Measurements from ENCODE around the gene ZBTB22.
"Not testable (repeated sequence)": the region's sequence is repeated elsewhere in the genome, so short reads cannot be mapped to it uniquely, and the experiment has no call there.

Gene ZBTB22, protein sequence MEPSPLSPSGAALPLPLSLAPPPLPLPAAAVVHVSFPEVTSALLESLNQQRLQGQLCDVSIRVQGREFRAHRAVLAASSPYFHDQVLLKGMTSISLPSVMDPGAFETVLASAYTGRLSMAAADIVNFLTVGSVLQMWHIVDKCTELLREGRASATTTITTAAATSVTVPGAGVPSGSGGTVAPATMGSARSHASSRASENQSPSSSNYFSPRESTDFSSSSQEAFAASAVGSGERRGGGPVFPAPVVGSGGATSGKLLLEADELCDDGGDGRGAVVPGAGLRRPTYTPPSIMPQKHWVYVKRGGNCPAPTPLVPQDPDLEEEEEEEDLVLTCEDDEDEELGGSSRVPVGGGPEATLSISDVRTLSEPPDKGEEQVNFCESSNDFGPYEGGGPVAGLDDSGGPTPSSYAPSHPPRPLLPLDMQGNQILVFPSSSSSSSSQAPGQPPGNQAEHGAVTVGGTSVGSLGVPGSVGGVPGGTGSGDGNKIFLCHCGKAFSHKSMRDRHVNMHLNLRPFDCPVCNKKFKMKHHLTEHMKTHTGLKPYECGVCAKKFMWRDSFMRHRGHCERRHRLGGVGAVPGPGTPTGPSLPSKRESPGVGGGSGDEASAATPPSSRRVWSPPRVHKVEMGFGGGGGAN

DNA sequence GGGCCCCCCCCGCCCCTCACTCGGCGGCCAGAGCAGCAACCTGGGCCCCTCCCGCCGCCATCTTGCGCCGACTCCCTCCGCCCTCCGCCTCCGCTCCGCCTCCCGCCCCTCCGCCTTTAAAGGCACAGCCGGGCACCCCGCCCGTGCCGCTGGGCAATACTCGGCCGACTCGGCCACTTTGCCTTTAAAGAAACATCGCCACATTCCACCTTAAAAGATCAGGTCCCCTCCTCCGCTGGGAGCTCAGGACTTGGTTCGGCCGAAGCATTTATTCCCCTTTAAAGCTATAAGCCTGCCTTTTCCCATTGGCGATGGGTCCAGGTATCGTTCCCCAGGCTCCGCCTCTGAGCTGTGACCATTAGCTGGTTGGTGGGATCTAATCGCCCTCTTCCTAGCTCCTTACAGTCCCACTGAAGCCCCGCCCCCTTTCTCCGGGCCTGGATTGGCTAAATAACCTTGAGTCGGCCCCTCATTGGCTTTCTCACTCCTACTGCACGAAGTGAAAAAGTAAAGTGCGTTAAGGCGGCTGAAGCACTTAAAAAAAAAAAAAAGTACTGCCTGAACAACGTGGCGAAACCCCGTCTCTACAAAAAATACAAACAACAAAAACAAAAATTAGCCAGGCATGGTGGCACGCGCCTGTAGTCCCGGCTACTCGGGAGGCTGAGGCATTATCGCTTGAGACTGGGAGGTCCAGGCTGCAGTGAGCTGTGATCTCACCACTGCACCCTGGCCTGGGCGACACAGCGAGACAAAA is at the start of gene ZBTB22:
TSS of gene ZBTB22 (minus strand) at position 76 of the 757 bp plus-strand sequence. CDS start 828 bp downstream, outside the sequence.
- peak; percentile 97 for DNase-seq

DNA sequence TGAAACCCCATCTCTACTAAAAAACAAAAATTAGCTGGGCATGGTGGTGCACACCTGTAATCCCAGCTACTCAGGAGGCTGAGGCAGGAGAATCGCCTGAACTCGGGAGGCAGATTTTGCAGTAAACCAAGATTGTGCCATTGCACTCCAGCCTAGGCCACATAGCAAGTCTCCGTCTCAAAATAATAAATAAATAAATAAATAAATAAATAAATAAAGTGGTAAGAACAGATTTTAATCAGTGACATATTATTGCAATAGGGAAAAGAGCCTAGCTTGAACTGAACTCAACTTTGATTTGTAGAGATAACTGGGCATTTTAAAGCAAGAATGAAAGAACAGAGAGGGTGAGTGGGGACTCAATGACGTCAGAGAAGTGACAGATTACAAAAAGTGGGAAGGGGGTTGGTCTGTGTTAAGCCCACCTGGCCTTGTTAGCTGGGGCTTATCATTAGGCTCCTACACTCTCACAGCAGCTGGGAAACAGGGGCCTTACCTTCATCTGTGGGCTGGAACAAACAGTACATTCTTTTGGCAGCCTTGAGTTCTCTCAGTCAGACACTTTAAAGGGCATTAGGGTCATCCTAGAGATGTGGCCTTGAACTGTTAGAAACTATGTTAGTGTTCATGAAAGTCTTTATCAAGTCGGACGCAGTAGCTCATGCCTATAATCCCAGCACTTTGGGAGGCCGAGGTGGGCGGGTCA is 49.6 kb upstream of the ZBTB22 start:
- no peak for DNase-seq

DNA sequence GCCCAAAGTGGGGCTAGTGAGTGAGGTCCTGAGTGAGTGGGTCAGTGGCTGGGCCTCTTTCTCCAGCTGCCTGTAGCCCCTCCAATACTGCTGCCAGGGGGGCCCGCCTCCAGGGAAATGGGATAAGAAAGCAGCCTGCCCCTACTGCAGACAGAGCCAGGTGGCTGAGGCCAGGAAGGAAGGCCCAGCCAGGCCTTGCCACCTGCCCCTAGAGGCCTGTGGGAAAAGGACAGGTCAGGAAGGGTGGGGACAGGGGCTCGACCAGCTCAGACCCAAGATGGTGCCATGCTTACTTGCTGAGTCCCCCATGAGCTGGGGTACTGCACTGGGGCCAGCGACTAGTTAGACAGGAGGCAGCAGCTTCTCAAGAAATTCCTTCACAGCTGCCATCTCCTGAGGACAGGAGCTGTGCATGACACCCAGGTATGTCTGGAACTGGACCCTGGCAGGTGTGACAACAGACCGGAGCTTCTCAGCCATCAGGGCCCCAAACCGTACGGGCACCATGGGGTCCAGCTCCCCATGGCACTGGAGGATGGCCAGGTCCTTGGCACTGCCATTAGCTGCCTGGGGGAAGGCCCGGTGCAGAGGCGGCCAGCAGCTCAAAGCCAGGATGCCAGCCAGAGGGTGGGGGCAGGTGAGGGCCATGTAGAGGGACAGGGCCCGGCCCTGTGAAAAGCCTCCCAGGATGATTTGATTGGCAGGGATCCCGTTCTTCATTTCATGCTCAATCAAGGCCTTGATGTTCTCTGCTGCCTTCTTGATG is 47.8 kb upstream of the ZBTB22 start:
- not testable (repeated sequence) for DNase-seq

DNA sequence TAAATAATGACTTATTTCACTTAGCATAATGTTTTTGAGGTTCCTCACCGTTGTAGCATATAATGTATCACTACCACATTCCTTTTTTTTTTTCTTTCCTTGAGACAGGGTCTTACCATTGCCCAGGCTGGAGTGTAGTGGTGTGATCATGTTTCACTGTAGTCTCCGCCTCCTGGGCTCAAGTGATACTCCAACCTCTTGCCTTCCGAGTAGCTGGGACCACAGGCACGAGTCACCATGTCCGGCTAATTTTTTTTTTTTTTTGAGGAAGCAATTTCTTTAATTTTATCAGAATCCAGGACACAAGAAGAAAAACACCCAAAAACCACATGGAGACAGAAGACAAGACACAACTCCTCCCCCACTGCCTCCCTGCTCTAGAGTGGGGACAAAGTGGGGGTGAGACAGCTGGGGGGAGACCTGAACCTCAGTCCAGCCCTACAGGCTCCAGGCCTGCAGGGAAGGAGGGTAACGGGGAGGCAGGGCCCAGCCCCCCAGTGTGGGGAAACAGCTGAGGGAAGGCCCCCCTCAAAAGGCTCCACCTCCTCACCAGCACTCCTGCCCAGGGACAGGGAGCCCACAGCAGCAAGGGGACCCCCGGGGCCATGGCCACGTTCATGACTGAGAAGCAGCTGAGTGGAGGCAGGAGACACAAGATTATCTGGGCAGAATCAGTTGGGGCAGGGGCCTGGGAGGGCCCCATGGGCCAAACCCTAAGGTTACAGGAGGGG is 47.1 kb upstream of the ZBTB22 start:
- DNase-seq: not testable (repeated sequence)

DNA sequence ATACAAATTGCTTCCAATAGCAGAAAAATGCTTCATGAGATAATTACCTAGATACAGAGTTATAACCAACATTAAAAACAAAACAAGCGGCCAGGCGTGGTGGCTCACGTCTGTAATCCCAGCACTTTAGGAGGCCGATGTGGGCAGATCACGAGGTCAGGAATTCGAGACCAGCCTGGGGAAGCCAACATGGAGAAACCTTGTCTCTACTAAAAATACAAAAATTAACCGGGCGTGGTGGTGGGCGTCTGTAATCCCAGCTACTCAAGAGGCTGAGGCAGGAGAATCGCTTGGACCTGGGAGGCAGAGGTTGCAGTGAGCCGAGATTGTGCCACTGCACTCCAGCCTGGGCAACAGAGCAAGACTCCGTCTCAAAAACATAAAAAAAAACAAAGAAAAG is 45.9 kb upstream of the ZBTB22 start:
- DNase-seq: not testable (repeated sequence)

DNA sequence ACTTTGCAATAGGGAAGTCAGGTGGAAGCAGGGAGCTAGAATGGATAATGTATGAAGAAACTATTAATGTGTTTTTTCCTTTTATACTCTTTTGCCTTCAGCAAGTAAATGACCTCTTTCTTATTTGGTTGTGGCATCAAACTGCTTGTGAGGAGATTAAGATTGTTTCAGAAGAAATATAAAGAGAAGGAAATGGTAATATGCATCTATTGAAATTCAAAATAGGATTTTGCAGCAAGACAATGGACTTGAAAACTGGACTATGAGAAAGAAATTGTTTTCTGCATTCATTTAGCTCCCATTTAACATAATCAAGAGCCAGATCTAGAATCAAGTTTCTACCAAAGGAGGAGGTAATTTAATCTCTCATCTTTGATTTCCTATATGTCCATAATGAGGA is 41.8 kb upstream of the ZBTB22 start:
- no peak for DNase-seq

DNA sequence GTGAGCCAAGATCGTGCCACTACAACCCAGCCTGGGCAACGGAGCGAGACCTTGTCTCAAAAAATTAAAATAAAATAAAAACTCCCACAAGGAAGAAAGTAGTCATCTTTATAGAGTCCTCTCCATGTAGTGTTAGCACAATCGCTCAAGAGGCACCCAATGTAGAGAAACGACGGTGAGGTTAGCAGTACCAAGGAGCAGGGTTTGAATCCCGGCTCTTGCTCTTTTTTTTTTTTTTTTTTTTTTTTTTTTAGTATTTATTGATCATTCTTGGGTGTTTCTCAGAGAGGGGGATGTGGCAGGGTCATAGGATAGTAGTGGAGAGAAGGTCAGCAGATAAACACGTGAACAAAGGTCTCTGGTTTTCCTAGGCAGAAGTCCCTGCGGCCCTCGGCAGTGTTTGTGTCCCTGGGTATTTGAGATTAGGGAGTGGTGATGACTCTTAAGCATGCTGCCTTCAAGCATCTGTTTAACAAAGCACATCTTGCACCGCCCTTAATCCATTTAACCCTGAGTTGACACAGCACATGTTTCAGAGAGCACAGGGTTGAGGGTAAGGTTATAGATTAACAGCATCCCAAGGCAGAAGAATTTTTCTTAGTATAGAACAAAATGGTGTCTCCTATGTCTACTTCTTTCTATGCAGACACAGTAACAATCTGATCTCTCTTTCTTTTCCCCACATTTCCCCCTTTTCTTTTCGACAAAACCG is 39.8 kb upstream of the ZBTB22 start:
- not testable (repeated sequence) for DNase-seq

DNA sequence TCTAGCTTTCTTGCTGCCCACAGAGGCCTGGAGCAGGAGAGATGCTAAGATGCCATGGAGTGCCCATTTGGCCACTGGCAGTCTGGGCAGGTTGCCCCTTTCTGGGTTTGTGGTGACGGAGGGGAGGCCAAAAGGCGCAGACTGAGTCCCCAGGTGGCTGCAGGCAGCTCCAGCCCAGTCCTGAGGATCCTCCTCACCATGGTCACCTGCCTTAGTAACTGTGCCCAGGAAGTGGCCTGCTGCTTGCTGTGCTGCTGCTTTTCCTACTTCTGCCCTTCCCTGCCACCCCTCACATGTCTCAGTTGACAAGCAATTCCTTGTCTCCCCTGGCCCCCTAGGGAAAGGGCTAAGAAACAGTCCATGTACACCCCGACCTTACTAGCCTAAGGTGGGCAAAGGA is 38.8 kb upstream of the ZBTB22 start:
- DNase-seq: no peak

DNA sequence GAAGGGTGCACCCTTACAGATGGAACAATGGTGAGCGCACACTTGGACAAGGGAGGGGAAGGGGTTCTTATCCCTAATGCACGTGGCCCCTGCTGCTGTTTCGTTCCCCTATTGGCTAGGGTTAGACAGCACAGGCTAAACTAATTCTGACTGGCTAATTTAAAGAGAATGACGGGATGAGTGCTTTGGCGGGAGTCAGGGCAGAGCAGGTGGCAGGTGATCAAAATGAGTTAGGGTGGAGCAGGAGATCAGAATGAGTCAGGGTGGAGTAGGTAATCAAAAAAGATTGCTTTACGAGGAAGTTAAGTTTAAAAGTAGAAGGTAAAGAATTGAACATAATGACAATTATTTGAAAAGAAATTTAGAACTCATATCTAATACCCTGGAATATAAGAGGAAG is 38.3 kb upstream of the ZBTB22 start:
- not testable (repeated sequence) for DNase-seq

DNA sequence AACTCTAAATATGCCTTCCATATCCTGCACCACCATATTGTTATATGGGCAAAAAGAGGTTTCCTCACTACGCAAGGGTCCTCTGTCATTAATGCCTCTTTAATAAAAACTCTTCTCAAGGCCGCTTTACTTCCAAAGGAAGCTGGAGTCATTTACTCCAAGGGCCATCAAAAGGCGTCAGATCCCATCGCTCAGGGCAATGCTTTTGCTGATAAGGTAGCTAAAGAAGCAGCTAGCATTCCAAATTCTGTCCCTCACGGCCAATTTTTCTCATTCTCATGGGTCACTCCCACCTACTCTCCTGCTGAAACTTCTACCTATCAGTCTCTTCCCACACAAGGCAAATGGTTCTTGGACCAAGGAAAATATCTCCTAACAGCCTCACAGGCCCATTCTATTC is 30.3 kb upstream of the ZBTB22 start:
- DNase-seq: no peak

DNA sequence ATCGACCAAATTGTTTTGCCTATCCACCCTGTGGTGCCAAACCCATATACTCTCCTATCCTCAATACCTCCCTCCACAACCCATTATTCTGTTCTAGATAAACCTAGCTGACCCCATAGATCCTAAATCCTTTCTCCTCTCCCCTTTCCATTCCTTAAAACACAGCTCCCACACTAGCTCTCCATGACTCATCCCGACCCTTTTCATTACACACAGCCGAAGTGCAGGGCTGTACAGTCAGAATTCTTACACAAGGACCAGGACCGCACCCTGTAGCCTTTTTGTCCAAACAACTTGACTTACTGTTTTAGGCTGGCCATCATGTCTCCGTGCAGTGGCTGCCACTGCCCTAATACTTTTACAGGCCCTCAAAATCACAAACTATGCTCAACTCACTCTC is 29.4 kb upstream of the ZBTB22 start:
- not testable (repeated sequence) for DNase-seq

DNA sequence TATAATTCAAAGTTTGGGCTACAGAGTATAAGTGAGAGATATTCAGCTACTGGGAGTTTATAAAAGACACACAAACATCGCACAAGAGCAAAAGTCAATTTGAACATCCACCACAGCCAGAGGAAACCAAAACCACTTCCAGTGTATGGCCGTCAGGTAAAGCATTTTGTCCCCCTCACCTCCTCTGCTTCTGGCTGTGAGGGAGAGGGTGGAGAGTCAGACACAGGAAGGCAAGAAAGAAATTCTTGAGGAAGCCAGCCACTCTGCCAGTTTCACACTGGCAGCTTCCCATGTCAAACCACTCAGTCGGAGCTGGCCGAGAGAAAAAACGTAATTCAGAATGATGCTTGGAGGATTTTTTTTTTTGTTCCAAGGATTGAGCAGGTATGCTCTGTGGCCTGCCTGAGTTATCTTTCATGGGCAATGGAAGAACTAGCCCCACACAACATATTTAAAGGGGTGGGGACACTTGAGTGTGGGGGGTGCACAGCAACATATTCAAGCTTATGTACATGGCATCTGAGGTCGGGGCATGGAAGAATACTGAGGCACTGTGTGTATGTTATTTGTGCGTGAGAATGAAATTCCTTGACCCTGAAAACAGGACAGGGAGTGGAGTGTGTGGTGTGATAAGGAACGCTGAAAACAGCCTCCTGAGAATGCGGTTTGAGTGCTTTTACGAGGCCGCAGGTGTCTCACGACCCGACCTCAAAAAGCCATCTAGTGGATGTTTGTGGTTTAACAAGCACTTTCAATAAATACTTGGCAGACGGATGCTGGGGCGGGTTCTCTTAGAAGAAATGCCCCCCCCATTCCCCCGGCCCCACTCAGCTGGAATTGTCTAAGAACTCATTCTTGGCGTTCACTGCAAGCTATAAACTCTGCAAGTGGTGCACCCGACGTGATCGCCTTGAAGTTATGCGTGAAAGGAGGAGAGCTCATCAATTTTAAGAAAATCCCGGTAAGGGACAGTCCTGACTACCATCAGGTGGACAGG is 27.5 kb upstream of the ZBTB22 start:
- DNase-seq: peak; percentile 89

DNA sequence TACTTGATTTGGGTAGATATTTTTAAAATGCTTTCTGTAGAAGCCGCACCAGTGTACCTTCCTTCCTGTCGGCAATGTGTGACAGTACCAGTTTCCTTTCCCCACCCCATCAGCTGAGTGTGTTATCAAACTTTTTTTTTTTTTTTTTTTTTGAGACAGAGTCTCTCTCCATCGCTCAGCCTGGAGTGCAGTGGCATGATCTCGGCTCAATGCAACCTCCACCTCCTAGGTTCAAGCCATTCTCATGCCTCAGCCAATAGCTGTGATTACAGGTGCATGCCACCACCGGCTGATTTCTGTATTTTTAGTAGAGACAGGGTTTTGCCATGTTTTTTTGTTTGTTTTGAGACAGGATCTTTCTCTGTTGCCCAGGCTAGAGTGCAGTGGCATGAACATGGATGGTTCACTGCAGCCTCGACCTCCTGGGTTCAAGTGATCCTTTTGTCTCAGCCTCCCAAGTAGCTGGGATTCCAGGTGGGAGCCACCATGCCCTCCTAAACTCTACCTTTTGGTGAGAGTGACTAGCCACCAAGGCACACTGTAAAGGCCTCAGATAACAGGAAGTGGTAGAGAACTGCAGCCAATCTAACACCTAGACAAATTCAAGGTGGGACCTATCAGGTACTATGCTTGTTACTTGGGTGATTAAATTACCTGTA is 26.5 kb upstream of the ZBTB22 start:
- peak; percentile 88 for DNase-seq

DNA sequence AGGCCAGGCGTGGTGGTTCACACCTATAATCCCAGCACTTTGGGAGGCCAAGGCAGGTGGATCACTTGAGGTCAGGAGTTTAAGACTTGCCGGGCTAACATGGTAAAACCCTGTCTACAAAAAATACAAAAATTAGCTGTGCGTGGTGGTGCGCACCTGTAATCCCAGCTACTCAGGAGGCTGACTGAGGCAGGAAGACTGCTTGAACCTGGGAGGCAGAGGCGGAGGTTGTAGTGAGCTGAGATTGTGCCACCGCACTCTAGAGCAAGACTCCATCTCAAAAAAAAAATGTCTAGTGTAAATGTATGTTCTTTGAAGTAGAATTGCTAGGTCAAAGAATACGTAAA is 26.0 kb upstream of the ZBTB22 start:
- DNase-seq: not testable (repeated sequence)

DNA sequence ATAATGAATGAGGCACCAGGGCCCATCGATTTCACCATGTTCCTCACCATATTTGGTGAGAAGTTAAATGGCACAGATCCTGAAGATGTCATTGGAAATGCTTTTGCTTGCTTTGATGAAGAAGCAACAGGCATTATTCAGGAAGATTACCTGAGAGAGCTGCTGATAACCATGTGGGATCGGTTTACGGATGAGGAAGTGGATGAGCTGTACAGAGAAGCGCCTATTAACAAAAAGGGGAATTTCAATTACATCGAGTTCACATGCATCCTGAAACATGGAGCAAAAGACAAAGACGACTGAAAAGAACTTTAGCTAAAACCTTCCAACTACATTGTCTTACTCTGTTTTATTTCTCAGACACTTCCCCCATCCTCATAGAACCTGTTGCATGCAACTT is 21.6 kb upstream of the ZBTB22 start:
- no peak for DNase-seq

DNA sequence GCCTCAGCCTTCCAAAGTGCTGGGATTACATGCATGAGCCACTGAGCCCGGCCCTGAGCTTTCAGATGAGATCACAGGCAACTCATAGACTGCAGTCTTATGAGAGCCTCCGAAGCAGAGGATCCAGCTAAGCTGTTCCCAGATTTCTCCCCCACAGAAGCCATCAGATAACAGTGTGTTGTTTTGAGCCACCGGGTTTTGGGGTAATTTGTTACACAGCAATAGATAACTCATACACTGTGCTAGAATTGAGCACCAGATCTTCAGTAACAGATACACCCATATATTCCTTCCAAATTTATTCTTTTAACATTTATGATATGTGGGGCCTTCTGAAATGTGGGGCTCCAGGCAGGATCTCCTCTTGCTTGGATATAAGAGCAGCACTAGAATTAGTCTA is 19.0 kb upstream of the ZBTB22 start:
- no peak for DNase-seq

DNA sequence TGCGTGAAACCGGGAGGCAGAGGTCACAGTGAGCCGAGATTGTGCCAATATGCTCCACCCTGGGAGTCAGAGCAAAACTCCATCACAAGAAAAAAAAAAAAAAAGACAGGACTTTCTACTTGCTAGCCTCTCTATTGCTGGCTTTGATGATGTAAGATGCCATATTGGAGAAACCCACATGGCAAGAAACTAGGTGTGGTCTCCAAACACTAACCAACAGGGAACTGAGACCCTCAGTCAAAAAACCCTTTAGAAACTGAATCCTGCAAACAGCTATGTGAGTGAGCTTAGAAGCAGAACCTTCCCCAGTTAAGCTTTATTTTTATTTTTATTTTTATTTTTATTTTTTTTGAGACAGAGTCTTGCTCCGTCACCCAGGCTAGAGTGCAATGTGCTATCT is 18.4 kb upstream of the ZBTB22 start:
- DNase-seq: no peak

DNA sequence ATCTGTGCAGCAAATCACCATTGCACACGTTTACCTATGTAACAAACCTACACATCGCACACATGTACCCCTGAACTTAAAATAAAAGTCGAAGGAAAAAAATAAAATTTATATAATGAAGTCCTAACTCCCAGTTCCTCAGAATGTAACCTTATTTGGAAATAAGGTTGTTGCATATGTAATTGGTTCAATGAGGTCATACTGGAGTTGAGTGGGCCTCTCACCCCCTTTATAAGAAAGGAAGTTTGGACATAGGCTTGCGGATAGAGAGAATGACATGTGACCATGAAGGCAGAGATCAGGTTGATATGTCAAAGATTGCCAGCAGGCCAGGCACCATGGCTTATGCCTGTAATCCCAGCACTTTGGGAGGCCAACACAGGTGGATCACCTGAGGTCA is 16.1 kb upstream of the ZBTB22 start:
- no peak for DNase-seq

DNA sequence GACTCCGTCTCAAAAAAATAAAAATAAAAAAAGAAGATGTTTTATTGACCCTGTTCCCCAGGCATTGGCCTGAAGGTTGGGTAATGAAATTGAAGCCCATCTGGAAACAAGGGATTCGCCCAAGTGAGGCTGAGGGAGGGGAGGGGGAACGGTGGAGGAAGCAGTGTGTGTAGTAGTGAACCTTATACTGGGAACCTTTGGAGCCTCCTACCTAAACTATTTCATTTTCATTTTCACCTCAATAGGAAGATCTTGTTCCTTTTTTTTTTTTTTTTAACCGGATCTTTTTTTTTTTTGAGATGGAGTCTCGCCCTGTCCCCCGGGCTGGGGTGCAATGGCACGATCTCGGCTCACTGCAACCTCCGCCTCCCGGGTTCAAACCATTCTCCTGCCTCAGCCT is 13.2 kb upstream of the ZBTB22 start:
- DNase-seq: no peak
